GM06990 (cell line): ENCODE data around the gene TLR5.

Source experiments
- DNase-seq: peaks from one replicate; pipeline ENCODE4 v3.0.0-alpha.2; 2011; ENCODE audit not compliant: insufficient read length; ENCODE audit errors: extremely low read depth
- H3K27me3 ChIP-seq: replicated peaks from 2 replicates; pipeline ENCODE4 v1.6.0; 2011; ENCODE audit warnings: low read length; ENCODE audit not compliant: control insufficient read depth, insufficient read depth
- H3K36me3 ChIP-seq: 2 replicates; pipeline ENCODE4 v1.5.1; 2011; ENCODE audit warnings: low read length; ENCODE audit not compliant: control insufficient read depth, insufficient read depth
- H3K4me3 ChIP-seq: replicated peaks from 2 replicates; pipeline ENCODE4 v1.5.1; 2011; ENCODE audit warnings: low read depth, mild to moderate bottlenecking, control low read depth, low read length
- CTCF ChIP-seq: IDR thresholded peaks from 2 replicates; pipeline ENCODE4 v1.5.1; 2011; ENCODE audit warnings: low read length, control low read depth, mild to moderate bottlenecking, inconsistent platforms; ENCODE audit not compliant: insufficient read depth, poor library complexity, severe bottlenecking

The TLR5 gene

GRCh38 chr1:223143537-223144248 is 645 bp upstream of the TLR5 start:
- Histone ChIP-seq H3K27me3 (no peaks in the 10 kb centered on the region; the same call in 1 of the 2 replicates), H3K4me3 (peak overlapping the region; percentile 34), H3K36me3 (no peaks in the 10 kb centered on the region)
- TF ChIP-seq CTCF: no peak
- DNase-seq: peak; percentile 67

- Histone ChIP-seq H3K36me3 (no peaks in the 10 kb centered on the region), H3K4me3 (no peak overlapping the region), H3K27me3 (no peaks in the 10 kb centered on the region)
- no peak for TF ChIP-seq CTCF
- DNase-seq: no peak
Observed at GRCh38 chr1:223142269-223142668, 779 bp downstream of the TLR5 start.

GRCh38 chr1:223140611-223141405 is 2.2 kb downstream of the TLR5 start:
- Histone ChIP-seq H3K36me3 (no peaks in the 10 kb centered on the region), H3K4me3 (no peak overlapping the region), H3K27me3 (no peaks in the 10 kb centered on the region)
- no peak for TF ChIP-seq CTCF
- DNase-seq: no peak

GRCh38 chr1:223137455-223138085 is 5.5 kb downstream of the TLR5 start:
- DNase-seq: no peak
- H3K36me3 ChIP-seq: no peaks in the 10 kb centered on the region
- no peaks in the 10 kb centered on the region for H3K27me3 ChIP-seq
- no peak for TF ChIP-seq CTCF
- H3K4me3 ChIP-seq: no peak overlapping the region

- Histone ChIP-seq H3K4me3 (no peak overlapping the region), H3K36me3 (no peaks in the 10 kb centered on the region), H3K27me3 (no peaks in the 10 kb centered on the region)
- no peak for DNase-seq
- TF ChIP-seq CTCF: peak; percentile 30
Observed at GRCh38 chr1:223136086-223136485, 7.0 kb downstream of the TLR5 start.
